COLO668 (cell line): ENCODE results near the gene IGF2BP1.
"Not testable (repeated sequence)": the region's sequence is repeated elsewhere in the genome, so short reads cannot be mapped to it uniquely, and the experiment has no call there.

Experiments
- DNase-seq: peaks from one replicate; lab custom pipeline; 2025; ENCODE audit not compliant: unreplicated experiment; lab: John Stamatoyannopoulos, UW

IGF2BP1 gene

GRCh38 chr17:49090878-49091594 lies 93.9 kb downstream of the IGF2BP1 start:
- DNase-seq: no peak

DNA sequence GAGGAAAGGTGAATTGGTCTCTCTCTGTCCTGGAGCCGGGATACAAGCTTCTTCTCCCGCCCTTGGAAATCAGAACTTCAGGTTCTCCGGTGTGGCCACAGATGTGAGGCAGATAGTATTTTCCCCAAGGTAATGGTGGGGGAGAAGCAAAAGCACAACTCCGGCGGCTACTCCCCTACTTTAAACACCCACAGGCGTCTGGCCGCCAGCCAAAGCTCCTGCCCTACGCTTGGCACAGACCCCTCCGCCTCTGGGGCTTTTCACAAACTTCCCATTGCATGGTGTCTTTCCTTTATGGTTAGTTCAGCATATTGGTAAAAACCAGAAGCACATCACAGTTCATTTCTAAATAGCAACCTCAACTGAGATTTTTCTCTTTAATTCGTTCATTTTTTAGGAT lies 95.9 kb downstream of the IGF2BP1 start:
- no peak for DNase-seq

- no peak for DNase-seq
Measured at GRCh38 chr17:49100601-49101000, 103.4 kb downstream of the IGF2BP1 start.

DNA sequence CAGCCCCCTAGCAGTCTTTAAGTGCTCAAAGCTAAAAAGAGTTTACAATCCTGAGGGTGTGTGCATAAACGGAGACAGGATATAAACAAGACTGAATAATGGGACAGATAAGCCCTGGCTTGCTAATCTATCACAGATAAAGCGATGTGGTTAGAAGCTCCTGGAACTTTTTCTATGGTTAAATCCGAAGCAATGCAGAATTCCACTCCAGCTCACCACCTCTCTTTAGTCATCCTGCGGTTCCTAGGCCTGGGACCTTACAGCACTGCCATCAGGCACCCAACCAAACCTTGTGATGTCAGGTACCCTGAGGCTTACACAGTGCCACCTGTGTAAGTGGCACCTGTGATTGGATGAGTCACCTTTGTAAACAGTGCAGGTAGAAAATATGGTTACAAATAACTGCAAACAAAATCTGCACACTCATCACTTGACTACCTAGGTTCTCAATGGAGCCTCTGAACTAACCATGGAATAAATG lies 103.9 kb downstream of the IGF2BP1 start:
- peak; percentile 61 for DNase-seq

DNA sequence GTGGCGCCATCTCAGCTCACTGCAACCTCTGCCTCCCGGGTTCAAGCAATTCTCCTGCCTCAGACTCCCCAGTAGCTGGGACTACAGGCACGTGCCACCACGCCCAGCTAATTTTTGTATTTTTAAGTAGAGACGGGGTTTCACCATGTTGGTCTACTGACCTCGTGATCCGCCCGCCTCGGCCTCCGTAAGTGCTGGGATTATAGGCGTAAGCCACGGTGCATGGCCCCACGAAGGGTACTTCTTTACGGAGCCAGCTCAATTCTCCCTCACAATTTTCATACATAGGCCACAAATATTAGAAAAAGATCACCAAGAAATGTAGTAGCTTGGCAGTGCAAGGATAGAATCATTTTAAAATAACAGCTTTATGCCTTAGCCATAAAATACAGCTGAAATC lies 106.2 kb downstream of the IGF2BP1 start:
- not testable (repeated sequence) for DNase-seq

- no peak for DNase-seq
Measured at GRCh38 chr17:49104511-49105074, 107.4 kb downstream of the IGF2BP1 start.
